ENCODE measurements around the gene LTBP1. TPM values are rescaled to one million over a fixed set of nuclear protein-coding genes. Genes with fewer than 3 reads are reported as not detected.

Gene LTBP1
- total and polyA plus RNA-seq, 10 of the 15 experiments (the other 5 are each of a cell fraction or from before 2014, with no cell fraction given), result 0.01 to 0.28 (median 0.12) TPM; not detected in 2

DNA sequence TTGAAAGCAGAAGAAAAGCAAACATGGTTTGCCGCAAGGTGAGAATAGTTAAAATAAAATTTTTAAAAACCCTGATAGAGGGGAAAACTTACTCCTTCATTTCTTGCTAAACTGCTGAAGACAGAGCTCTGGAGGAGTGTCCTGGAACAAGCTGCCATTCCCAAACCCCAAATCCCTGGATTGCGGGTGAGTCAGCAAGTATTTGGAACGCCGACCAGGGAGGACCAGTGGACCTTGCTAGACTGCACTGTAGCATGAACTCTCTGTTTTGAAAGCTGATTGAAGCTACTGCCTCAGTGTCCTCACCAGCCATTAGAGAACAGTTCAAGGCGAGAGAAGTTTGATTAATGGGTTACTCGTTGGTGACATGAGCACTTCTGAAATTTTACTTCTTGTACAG lies 430.3 kb downstream of the LTBP1 start:
- 76% methylated on average over 6 of the region's 6 CpGs for WGBS (ENCODE audit: insufficient coverage, insufficient replicate concordance, low lambda C conversion rate, missing lambda C conversion rate)
- FAIRE-seq, result no peak
- CTCF ChIA-PET, result interaction anchor here (0.9 kb wide), 1 partner anchor 206 kb away, joined by 4 read pairs; no protein-coding TSS in a partner anchor

More for the DNA sequence above, 430.3 kb downstream of the LTBP1 start:
- in situ Hi-C loops (cut with MboI) (loop anchor here (10.0 kb wide), 1 partner anchor 822 kb away; no protein-coding TSS in a partner anchor), intact Hi-C loops (cut with micrococcal nuclease; ENCODE audit: unreplicated experiment) (loop anchor here (10.0 kb wide), 1 partner anchor 208 kb away; no protein-coding TSS in a partner anchor)
- ATAC-seq, result no peak
- Histone ChIP-seq H3K4me3 (no peak overlapping the region), H3K79me2 (ENCODE audit: control insufficient read depth, insufficient read depth, low read length) (no peaks in the 10 kb centered on the region), H2AFZ (ENCODE audit: control insufficient read depth, low read depth, low read length) (no peak overlapping the region), H3K27ac (ENCODE audit: control insufficient read depth, insufficient read depth) (no peak overlapping the region), H3K4me1 (ENCODE audit: control insufficient read depth, insufficient read depth, low read length) (no peaks in the 10 kb centered on the region), H4K20me1 (ENCODE audit: control insufficient read depth, insufficient read depth) (no peaks in the 10 kb centered on the region), H3K9me3 (replicated peaks; ENCODE audit: control insufficient read depth, insufficient read depth, low read length) (no peaks in the 10 kb centered on the region), H3K27me3 (replicated peaks in 1 of 2; ENCODE audit: control insufficient read depth in 2 of 2, insufficient read depth in 2 of 2, low read length in 1 of 2) (no peaks in the 10 kb centered on the region), H3K36me3 (ENCODE audit: control insufficient read depth in 2 of 2, insufficient read depth in 2 of 2, low read length in 1 of 2) (no peaks in the 10 kb centered on the region), H3K9ac (ENCODE audit: control insufficient read depth, insufficient read depth, low read length) (no peak overlapping the region), H3K4me2 (ENCODE audit: control insufficient read depth, insufficient read depth) (no peak overlapping the region)
- POLR2A ChIA-PET, result no interaction called here
- SMC1A ChIA-PET (ENCODE audit: uncharacterized antibody, unreplicated experiment), result interaction anchor here (1.2 to 1.3 kb wide), 2 partner anchors 8 to 207 kb away, joined by 3 to 5 read pairs; no protein-coding TSS in a partner anchor
- RAD21 ChIA-PET (ENCODE audit: unreplicated experiment), result interaction anchor here (0.7 kb wide), 1 partner anchor 206 kb away, joined by 5 read pairs; no protein-coding TSS in a partner anchor
- TF ChIP-seq E4F1 (IDR thresholded peaks at IDR 0.05; ENCODE audit: borderline replicate concordance, partially characterized antibody) (no peak), RFX5 (IDR thresholded peaks at IDR 0.05; ENCODE audit: low read depth, low read length) (no peak), EGR1 (IDR thresholded peaks at IDR 0.05; ENCODE audit: borderline replicate concordance in 1 of 2, low read depth in 2 of 2, low read length in 2 of 2) (no peak), BACH1 (IDR thresholded peaks at IDR 0.05; ENCODE audit: borderline replicate concordance) (no peak), TCF3 (IDR thresholded peaks at IDR 0.05; ENCODE audit: borderline replicate concordance, insufficient read depth, low read depth, low read length) (no peak), MLLT1 (IDR thresholded peaks at IDR 0.05) (no peak), ZBTB33 (IDR thresholded peaks at IDR 0.05) (no peak), CHD1 (IDR thresholded peaks at IDR 0.05; ENCODE audit: low read depth, low read length) (no peak), SMARCA5 (IDR thresholded peaks at IDR 0.05) (no peak), MEF2B (IDR thresholded peaks at IDR 0.05; ENCODE audit: partially characterized antibody, poor library complexity, severe bottlenecking) (no peak)
- TF ChIP-seq, protein P1, sequence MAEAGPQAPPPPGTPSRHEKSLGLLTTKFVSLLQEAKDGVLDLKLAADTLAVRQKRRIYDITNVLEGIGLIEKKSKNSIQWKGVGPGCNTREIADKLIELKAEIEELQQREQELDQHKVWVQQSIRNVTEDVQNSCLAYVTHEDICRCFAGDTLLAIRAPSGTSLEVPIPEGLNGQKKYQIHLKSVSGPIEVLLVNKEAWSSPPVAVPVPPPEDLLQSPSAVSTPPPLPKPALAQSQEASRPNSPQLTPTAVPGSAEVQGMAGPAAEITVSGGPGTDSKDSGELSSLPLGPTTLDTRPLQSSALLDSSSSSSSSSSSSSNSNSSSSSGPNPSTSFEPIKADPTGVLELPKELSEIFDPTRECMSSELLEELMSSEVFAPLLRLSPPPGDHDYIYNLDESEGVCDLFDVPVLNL (IDR thresholded peaks at IDR 0.05; ENCODE audit: low read depth, low read length), result no peak
- TF ChIP-seq, protein P2, sequence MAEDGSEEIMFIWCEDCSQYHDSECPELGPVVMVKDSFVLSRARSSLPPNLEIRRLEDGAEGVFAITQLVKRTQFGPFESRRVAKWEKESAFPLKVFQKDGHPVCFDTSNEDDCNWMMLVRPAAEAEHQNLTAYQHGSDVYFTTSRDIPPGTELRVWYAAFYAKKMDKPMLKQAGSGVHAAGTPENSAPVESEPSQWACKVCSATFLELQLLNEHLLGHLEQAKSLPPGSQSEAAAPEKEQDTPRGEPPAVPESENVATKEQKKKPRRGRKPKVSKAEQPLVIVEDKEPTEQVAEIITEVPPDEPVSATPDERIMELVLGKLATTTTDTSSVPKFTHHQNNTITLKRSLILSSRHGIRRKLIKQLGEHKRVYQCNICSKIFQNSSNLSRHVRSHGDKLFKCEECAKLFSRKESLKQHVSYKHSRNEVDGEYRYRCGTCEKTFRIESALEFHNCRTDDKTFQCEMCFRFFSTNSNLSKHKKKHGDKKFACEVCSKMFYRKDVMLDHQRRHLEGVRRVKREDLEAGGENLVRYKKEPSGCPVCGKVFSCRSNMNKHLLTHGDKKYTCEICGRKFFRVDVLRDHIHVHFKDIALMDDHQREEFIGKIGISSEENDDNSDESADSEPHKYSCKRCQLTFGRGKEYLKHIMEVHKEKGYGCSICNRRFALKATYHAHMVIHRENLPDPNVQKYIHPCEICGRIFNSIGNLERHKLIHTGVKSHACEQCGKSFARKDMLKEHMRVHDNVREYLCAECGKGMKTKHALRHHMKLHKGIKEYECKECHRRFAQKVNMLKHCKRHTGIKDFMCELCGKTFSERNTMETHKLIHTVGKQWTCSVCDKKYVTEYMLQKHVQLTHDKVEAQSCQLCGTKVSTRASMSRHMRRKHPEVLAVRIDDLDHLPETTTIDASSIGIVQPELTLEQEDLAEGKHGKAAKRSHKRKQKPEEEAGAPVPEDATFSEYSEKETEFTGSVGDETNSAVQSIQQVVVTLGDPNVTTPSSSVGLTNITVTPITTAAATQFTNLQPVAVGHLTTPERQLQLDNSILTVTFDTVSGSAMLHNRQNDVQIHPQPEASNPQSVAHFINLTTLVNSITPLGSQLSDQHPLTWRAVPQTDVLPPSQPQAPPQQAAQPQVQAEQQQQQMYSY (CRISPR knock-in tag; IDR thresholded peaks at IDR 0.05), result no peak
- DNase-seq (ENCODE audit: low read depth, low spot score), result no peak
- BruUV-seq (replicated peaks), result no TSS peak

Measured in GM12878 (cell line).